Renal pelvis (tissue), 4 donors: ENCODE measurements around the gene FERMT1. TPM values are rescaled to one million over a fixed set of nuclear protein-coding genes. Genes with fewer than 3 reads are reported as not detected.
"Not testable (repeated sequence)": the region's sequence is repeated elsewhere in the genome, so short reads cannot be mapped to it uniquely, and the experiment has no call there.

Source experiments
- DNase-seq: peaks from one replicate; pipeline ENCODE4 v3.0.0-alpha.2; 2013
- polyA plus RNA-seq, 3 donors: library from polyadenylated mRNA; unstranded; fragments of 120-200 nt; gene quantifications; one replicate each; pipeline ENCODE4 v1.2.1, GENCODE V29; 2013; ENCODE audit not compliant: insufficient read length in 3 of 3

The FERMT1 gene
- polyA plus RNA-seq, 3 donors = 3.6 to 6.0 (median 5.4) TPM

GRCh38 chr20:6040958-6041807, 81.6 kb downstream of the FERMT1 start:
- DNase-seq = no peak

- DNase-seq = no peak
Observed at GRCh38 chr20:6040540-6040939, 82.3 kb downstream of the FERMT1 start.

- no peak for DNase-seq
Observed at GRCh38 chr20:6039766-6040165, 83.1 kb downstream of the FERMT1 start.

- DNase-seq = no peak
Observed at GRCh38 chr20:6038256-6038655, 84.6 kb downstream of the FERMT1 start.

- no peak for DNase-seq
Observed at GRCh38 chr20:6037082-6037481, 85.7 kb downstream of the FERMT1 start.

GRCh38 chr20:6036213-6036612, 86.6 kb downstream of the FERMT1 start:
- DNase-seq = no peak

GRCh38 chr20:6034134-6034969, 88.5 kb downstream of the FERMT1 start:
- no peak for DNase-seq

GRCh38 chr20:6032907-6033306, 89.9 kb downstream of the FERMT1 start:
- not testable (repeated sequence) for DNase-seq

GRCh38 chr20:6030453-6031080, 92.3 kb downstream of the FERMT1 start:
- DNase-seq = no peak

- DNase-seq = no peak
Observed at GRCh38 chr20:6029538-6029937, 93.3 kb downstream of the FERMT1 start.

GRCh38 chr20:6028818-6029217, 94.0 kb downstream of the FERMT1 start:
- DNase-seq = no peak

GRCh38 chr20:6026051-6026450, 96.8 kb downstream of the FERMT1 start:
- no peak for DNase-seq

Other genes with a start within 250 kb of the FERMT1 start
- gene CHGB, start 211.5 kb downstream of the FERMT1 start, polyA plus RNA-seq = 1 to 10 TPM; 2.8 to 4.6 (median 3.2) TPM
- gene TRMT6, start 172.5 kb downstream of the FERMT1 start, polyA plus RNA-seq = 10 to 100 TPM; 16.5 to 18.4 (median 18.0) TPM
- 10 to 100 TPM; 12.8 to 18.8 (median 17.3) TPM for gene MCM8, start 172.4 kb downstream of the FERMT1 start, polyA plus RNA-seq
- gene CRLS1, start 116.9 kb downstream of the FERMT1 start, polyA plus RNA-seq = 10 to 100 TPM; 78.2 to 87.2 (median 84.4) TPM
- 10 to 100 TPM; 15.1 to 16.9 (median 15.8) TPM for gene LRRN4, start 69.0 kb downstream of the FERMT1 start, polyA plus RNA-seq